Stimulated activated naive CD8-positive, alpha-beta T cell treated with anti-CD3 and anti-CD28 coated beads, Interleukin-15, Interleukin-2, amounts not matched to agents 100 ng/mL and 50 ng/mL, for 24 hours (primary cell): ENCODE results near the gene SAYSD1.
A peak's percentile ranks its signal among the peaks of the same experiment; 100 is the strongest.
"Not testable (repeated sequence)": the region's sequence is repeated elsewhere in the genome, so short reads cannot be mapped to it uniquely, and the experiment has no call there.

Experiments
- H3K27ac Mint-ChIP-seq: one replicate; pipeline ENCODE4 v1.8.0; 2021; ENCODE audit warnings: mild to moderate bottlenecking, mixed read lengths
- H3K27me3 Mint-ChIP-seq: one replicate; pipeline ENCODE4 v1.8.0; 2021; ENCODE audit warnings: mixed read lengths
- H3K36me3 Mint-ChIP-seq: one replicate; pipeline ENCODE4 v1.8.0; 2021; ENCODE audit warnings: low read depth, mixed read lengths
- H3K4me1 Mint-ChIP-seq: one replicate; pipeline ENCODE4 v1.8.0; 2021; ENCODE audit warnings: low read depth, mixed read lengths
- H3K4me3 Mint-ChIP-seq: one replicate; pipeline ENCODE4 v1.8.0; 2021; ENCODE audit warnings: mild to moderate bottlenecking, mixed read lengths
- H3K9me3 Mint-ChIP-seq: one replicate; pipeline ENCODE4 v1.8.0; 2021; ENCODE audit warnings: mixed read lengths

The SAYSD1 gene, protein sequence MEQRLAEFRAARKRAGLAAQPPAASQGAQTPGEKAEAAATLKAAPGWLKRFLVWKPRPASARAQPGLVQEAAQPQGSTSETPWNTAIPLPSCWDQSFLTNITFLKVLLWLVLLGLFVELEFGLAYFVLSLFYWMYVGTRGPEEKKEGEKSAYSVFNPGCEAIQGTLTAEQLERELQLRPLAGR

DNA sequence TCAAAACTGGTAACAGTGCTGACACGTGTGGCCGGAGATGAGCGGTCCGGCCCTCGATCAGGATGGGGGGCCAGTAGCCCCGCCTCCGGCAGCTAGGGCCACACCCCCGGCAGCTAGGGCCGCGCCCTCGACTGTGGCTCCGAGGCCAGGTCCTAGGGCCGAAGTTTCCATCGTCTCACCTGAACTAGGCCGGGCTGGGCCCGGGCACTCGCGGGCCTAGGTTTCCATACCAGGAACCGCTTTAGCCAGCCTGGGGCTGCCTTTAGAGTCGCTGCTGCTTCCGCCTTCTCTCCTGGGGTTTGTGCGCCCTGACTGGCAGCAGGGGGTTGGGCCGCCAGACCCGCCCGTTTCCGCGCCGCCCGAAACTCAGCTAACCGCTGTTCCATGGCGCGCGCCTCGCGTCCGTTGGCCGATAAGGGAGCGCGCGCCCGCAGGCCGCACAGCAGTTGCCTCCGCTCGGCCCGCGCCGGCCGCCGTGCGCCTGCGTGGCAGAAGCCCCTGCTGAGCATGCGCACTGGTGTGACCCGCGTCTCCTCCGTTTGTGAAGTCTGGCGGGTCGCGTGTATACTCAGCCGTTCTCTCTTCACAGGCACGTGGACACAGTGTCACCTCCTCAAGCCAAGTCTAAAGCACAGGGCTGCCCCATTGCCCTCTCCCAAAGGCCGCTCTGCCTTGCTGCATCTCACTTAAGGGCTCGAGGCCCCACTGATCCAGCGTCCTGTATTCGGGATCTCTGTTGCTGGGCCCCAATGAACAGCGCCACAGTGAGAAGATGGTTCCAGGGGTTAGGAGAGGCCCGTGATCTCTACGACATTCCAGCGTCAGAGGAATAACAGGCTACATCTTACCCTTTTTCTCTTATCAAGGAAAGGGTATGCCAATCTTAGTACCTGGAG lies at the start of gene SAYSD1:
TSS of gene SAYSD1 (minus strand) at position 483 of the 896 bp plus-strand sequence. CDS start at position 386, 97 bp downstream.
- H3K4me3 Mint-ChIP-seq = peak within 1 kb of the TSS; percentile 94
- H3K27me3 Mint-ChIP-seq = no peaks in the 10 kb centered on the region
- H3K9me3 Mint-ChIP-seq = no peaks in the 10 kb centered on the region
- H3K27ac Mint-ChIP-seq = peak within 1 kb of the TSS; percentile 98
- H3K36me3 Mint-ChIP-seq = peaks cover 7% of the 10 kb centered on the region
- peaks cover 61% of the 10 kb centered on the region for H3K4me1 Mint-ChIP-seq

DNA sequence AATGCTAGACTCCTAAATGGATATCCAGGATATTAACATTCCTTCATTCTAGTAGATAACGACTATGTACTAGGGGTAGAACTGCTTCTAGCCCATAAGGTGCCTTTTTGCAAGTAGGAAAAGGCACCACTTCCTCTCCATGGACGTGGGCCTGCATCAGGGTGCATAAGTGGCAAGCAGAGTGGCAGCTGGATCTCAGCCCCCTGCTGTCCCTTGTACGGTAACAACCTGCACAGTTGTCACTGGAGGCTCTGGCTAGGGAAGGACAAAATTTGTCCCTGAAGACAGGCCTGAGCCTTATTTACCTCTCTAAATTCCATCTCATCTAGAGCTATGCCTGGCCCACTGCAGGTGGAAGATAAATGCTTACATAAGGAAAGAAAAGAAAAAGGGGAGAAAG lies 42.5 kb upstream of the SAYSD1 start:
- no peaks in the 10 kb centered on the region for H3K9me3 Mint-ChIP-seq
- H3K4me3 Mint-ChIP-seq = no peak overlapping the region
- peaks cover 8% of the 10 kb centered on the region for H3K36me3 Mint-ChIP-seq
- no peaks in the 10 kb centered on the region for H3K27me3 Mint-ChIP-seq
- H3K4me1 Mint-ChIP-seq = peaks cover 44% of the 10 kb centered on the region
- peak overlapping the region; percentile 17 for H3K27ac Mint-ChIP-seq

DNA sequence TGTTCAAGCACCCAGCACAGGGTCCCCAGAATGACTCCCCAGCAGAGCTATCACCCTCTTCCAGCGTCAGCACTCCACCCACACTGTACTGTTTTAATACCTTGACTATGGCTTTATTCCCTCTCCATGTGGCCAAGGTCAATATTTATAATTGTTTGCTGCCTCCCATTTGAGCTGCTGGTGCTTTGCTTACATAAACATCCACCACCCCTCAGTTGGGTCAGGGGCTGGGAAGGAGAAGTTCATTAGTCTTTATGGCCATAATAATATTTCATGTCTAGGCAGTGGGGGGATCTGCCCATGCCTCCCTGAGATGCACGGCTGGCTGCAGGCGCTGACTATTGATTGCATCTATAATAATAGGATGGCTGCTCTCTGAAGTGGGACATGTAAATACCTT lies 41.8 kb upstream of the SAYSD1 start:
- H3K4me3 Mint-ChIP-seq = no peak overlapping the region
- H3K4me1 Mint-ChIP-seq = peaks cover 51% of the 10 kb centered on the region
- no peaks in the 10 kb centered on the region for H3K27me3 Mint-ChIP-seq
- H3K9me3 Mint-ChIP-seq = no peaks in the 10 kb centered on the region
- H3K27ac Mint-ChIP-seq = peak overlapping the region; percentile 15
- peaks cover 8% of the 10 kb centered on the region for H3K36me3 Mint-ChIP-seq

DNA sequence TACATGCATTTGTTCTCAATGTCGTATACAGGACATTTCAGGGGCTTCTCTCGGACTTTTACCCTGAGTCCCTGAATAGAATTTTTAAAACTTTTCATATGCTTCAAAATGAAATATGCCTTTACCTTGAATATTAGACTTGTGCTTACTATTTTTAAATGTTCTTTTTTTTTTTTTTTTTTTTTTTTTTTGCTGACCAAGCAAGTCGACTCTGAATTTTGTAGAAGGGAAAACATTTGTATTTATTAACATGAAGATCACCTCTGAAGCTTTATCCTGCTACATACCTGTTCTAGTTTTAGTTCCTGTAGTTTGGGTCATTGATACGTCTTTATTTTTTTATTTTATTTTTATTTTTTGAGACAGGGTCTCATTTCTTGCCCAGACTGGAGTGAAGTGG lies 39.7 kb upstream of the SAYSD1 start:
- Mint-ChIP-seq H3K4me1 (peaks cover 70% of the 10 kb centered on the region), H3K27ac (peak overlapping the region; percentile 94), H3K4me3 (no peak overlapping the region), H3K27me3 (peaks cover 3% of the 10 kb centered on the region), H3K36me3 (peaks cover 3% of the 10 kb centered on the region), H3K9me3 (no peaks in the 10 kb centered on the region)

DNA sequence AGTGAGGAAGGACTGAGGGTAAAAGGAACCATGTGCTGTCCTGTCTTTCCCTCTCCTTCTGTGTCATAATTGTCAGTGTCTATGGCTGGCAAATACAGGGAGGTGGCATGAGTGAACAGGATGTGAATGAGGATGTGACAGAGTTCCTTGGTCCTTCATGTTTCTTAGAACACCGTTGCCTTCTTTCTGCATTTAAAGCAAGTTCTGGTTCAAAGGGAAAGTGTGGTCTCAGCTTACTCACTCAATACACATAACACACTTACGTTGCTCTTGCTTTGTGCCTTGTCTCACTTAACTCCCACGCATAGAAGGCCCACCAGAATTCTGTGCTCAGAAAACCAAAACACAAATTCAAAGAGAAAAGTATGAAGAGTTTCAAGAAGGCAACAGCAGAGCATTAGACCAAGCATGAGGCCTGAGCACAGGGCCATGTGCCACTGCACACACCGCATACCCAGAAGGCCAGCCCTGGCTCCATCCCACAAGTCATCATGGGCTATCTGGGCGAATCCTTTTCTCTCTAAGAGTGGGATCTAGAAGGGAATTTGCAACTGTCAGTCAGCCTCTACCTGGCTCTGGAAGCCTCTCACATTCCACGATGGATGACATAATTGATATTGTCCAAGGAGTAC lies 38.9 kb upstream of the SAYSD1 start:
- Mint-ChIP-seq H3K9me3 (no peaks in the 10 kb centered on the region), H3K27me3 (peaks cover 7% of the 10 kb centered on the region), H3K27ac (peak overlapping the region; percentile 94), H3K36me3 (no peaks in the 10 kb centered on the region), H3K4me1 (peaks cover 74% of the 10 kb centered on the region), H3K4me3 (no peak overlapping the region)

DNA sequence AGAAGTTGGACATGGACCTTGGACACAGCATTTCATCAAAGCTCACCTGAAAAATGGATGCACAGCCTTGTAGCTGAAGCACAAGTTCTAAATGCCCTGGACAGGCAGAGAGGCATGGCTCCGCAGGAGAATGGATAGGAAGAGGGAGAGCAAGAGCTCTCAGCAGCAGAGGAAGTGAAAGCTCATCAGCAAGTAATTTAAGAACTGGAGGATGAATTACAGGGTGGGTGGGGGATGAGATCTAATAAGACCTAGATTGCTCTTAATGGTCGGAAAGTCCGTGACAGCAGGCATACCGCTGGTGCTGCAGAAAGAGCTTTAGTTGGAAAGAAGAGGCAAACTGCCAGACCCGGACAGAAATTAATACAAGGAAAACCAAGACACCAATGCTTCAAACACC lies 37.3 kb upstream of the SAYSD1 start:
- no peaks in the 10 kb centered on the region for H3K9me3 Mint-ChIP-seq
- peaks cover 68% of the 10 kb centered on the region for H3K4me1 Mint-ChIP-seq
- H3K4me3 Mint-ChIP-seq = no peak overlapping the region
- H3K36me3 Mint-ChIP-seq = no peaks in the 10 kb centered on the region
- peak overlapping the region; percentile 57 for H3K27ac Mint-ChIP-seq
- peaks cover 10% of the 10 kb centered on the region for H3K27me3 Mint-ChIP-seq

DNA sequence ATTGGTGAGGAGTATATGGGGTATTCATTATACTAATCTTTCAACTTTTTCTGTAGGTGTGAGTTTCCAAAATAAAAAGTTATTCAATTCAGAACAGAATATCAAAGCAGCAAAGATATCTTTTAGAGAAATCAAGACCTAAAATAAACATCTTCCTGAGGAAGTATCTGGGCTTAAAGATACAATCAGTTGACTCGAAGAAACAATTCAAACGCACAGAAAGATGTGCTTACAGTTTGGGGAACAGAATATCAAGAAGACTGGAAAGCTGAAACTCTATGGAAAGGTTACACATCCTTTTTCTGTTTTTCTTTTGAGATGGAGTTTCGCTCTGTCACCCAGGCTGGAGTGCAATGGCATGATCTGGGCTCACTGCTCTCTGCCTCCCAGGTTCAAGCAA lies 36.2 kb upstream of the SAYSD1 start:
- peaks cover 62% of the 10 kb centered on the region for H3K4me1 Mint-ChIP-seq
- no peaks in the 10 kb centered on the region for H3K9me3 Mint-ChIP-seq

DNA sequence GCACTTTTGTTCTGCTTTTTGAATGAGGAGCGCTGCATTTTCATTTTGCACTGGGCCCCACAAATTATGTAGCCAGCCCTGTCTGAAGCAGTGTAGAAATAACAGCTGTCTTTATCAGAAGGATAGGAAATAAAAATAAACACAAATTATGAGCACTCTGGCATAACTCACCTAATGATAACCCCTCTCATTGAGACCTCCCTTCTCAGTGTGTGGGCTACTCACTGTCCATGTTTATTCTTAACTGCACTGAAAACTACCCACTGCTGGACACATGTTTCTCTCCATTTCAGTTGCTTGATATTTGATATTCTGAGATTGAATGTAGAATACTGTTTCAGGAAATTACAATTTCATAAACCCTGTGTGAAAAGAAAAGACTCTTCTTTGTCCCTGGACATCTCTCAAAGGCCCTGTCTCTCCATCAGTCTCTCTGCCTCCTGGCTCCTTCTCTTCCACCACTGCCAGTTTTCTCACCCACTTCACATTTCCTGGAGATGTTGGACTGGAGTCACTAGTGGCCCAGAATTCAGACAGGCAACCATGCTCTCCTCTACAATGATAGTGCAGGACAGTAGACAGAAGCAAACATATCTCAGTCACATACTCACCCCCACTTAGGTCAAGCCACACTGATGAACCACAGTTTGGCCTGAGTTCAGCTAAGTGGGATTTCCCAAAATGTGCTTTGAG lies 29.6 kb upstream of the SAYSD1 start:
- Mint-ChIP-seq H3K9me3 (peaks cover 9% of the 10 kb centered on the region), H3K4me3 (no peak overlapping the region), H3K4me1 (peaks cover 42% of the 10 kb centered on the region), H3K36me3 (peaks cover 10% of the 10 kb centered on the region), H3K27ac (peak overlapping the region; percentile 26), H3K27me3 (peaks cover 6% of the 10 kb centered on the region)

More for the DNA sequence above, 36.2 kb upstream of the SAYSD1 start:
- peaks cover 10% of the 10 kb centered on the region for H3K27me3 Mint-ChIP-seq
- no peak overlapping the region for H3K4me3 Mint-ChIP-seq
- H3K36me3 Mint-ChIP-seq = no peaks in the 10 kb centered on the region
- H3K27ac Mint-ChIP-seq = peak overlapping the region; percentile 10

DNA sequence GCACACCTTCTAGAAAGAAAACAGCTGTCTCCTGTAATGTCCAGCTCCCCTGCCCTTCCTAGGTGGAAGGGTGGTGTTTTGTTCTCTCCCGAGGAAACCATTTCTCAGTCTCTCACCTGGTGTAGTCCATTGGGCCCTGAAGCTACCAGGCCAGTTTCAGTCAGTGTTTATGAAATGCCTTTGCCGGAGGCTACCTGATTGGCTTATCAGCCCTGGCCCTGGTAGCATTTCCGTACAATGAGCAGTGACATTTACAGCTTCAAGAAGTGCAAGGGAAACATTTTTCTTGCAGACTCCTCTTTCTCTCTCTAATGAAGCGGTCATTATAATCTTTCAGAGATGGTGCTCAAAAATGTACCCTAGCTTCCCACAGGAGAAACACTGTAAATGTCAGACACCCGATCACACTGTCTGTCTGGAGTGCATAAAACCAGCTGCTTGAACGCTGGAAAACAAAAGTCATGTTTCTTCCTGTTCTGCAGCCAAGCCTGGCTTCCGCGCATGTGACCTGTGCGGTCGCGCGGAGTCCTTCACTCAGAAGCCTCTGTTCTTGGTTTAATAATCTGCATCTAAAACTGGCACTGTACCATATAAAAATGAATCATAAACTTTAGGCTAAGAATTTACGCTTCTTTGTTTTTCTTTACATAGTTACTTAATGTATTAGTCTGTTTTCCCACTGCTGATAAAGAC lies 28.4 kb upstream of the SAYSD1 start:
- Mint-ChIP-seq H3K36me3 (peaks cover 10% of the 10 kb centered on the region), H3K4me3 (peak overlapping the region; percentile 17), H3K9me3 (peaks cover 9% of the 10 kb centered on the region), H3K27me3 (peaks cover 3% of the 10 kb centered on the region), H3K27ac (peak overlapping the region; percentile 43), H3K4me1 (peaks cover 38% of the 10 kb centered on the region)

DNA sequence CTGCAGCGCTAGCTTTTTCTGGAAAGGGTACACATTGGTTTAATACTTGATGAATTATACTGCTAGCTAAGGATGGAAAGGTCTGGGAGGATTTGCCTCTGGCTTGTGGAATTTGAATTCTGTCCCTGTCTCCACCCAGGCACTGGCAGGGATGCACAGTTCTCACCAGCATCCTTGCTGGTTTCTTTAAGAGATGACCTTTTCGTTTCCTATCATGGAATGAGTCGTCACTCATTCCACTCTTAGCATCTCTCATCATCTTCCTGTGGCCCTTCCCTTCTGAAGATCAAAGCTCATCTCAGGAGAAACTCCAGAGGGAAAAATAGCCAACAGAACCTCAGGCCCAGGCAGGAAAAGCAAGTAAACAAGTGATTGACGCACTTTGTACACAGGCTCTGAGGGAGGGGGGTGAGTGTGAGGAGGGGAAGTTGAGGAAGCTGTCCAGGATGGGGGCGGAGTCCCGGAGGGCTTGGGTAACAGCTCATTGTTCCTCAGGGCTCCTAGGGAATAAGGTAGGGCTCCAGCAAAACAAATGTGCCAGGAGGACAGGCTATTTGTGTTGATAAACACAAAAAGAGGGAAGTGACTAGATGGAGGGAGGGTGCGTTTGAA lies 25.7 kb upstream of the SAYSD1 start:
- H3K4me1 Mint-ChIP-seq = peaks cover 38% of the 10 kb centered on the region
- H3K27ac Mint-ChIP-seq = peak overlapping the region; percentile 64
- H3K4me3 Mint-ChIP-seq = no peak overlapping the region
- H3K27me3 Mint-ChIP-seq = no peaks in the 10 kb centered on the region
- H3K36me3 Mint-ChIP-seq = peaks cover 10% of the 10 kb centered on the region
- peaks cover 21% of the 10 kb centered on the region for H3K9me3 Mint-ChIP-seq

DNA sequence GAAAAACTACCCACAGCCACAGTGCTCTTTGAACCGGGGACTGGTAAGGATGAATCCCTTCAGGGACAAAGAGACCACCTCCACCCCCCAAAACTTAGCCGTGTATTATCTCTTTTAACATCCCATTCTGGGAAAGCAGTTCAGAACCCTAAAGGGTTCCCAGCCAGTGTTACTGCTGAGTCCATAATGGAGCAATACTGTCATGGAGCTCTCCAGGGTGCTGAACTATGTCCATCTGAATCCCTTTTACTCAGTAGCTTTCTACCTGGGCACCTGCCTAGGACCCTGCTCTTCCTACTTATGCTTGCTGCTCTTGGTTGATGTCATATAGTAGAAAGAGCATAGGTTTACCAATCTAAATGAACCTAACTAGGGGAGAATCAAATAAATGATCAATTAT lies 22.3 kb upstream of the SAYSD1 start:
- H3K36me3 Mint-ChIP-seq = no peaks in the 10 kb centered on the region
- H3K27ac Mint-ChIP-seq = no peak overlapping the region
- peaks cover 12% of the 10 kb centered on the region for H3K9me3 Mint-ChIP-seq
- no peak overlapping the region for H3K4me3 Mint-ChIP-seq
- peaks cover 10% of the 10 kb centered on the region for H3K4me1 Mint-ChIP-seq
- no peaks in the 10 kb centered on the region for H3K27me3 Mint-ChIP-seq

DNA sequence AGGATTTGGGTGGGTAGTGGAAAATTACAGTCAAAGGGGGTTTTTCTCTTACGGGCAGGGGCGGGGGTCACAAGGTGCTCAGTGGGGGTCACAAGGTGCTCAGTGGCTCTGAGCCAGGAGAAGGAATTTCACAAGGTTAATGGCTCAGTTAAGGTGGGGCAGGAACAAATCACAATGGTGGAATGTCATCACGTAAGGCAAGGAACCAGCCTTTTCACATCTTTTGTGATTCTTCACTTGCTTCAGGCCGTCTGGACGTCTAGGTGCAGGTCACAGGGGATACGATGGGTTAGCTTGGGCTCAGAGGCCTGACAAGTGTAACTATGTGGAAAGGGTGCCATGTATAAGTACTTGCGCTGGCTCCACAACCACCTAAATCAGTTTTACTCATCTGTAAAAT lies 21.2 kb upstream of the SAYSD1 start:
- peaks cover 12% of the 10 kb centered on the region for H3K9me3 Mint-ChIP-seq
- not testable (repeated sequence) for H3K27me3 Mint-ChIP-seq, H3K4me1 Mint-ChIP-seq, H3K27ac Mint-ChIP-seq, H3K36me3 Mint-ChIP-seq, H3K4me3 Mint-ChIP-seq

DNA sequence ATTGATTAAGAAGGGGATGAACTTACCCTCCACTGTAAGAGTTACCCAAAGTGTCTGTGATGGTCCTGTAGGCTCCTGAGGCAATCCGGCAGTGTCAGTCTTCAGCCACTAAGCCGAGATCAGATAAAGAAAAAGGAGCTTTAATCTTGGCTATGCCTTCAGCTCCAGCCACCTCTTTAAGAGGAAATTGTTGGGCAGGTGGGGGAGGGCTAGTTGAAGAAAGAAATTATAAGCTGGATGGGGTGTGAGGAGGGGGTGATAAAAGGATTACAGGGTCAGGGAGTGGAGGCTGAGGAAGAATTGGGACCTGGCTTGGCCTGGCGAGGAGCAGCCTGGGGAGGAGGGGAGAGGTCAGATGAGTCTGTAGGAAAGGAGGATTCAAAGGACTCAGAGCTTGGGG lies 19.8 kb upstream of the SAYSD1 start:
- H3K4me1 Mint-ChIP-seq, H3K36me3 Mint-ChIP-seq, H3K4me3 Mint-ChIP-seq, H3K27me3 Mint-ChIP-seq, H3K27ac Mint-ChIP-seq: not testable (repeated sequence)
- peaks cover 12% of the 10 kb centered on the region for H3K9me3 Mint-ChIP-seq

DNA sequence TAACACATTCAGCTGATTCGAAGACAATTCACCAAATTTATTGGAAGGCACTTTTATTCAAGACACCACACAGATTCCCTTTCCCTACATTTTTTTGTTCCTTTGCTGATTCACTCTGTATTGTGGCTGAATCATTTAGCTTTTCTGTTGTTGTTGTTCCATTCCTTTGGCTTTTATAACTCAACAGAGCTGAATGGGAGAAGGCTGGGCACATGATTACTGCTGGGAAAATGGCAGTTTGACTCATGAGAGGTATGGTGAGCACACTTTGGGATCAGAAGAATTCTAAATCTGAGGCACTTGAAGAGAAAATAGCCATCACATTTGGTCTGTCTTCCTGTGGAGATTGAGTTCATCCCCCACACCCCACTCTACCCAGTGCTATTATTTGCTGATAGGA lies 15.7 kb upstream of the SAYSD1 start:
- Mint-ChIP-seq H3K4me3 (no peak overlapping the region), H3K36me3 (no peaks in the 10 kb centered on the region), H3K4me1 (no peaks in the 10 kb centered on the region), H3K27ac (no peak overlapping the region), H3K27me3 (peaks cover 12% of the 10 kb centered on the region), H3K9me3 (no peaks in the 10 kb centered on the region)
